Stimulated activated CD4-positive, alpha-beta T cell treated with anti-CD3 and anti-CD28 coated beads, Interleukin-1b, Interleukin-23, amount 100 ng/mL, for 4 hours (primary cell): ENCODE results near the gene KANK3.
"Not testable (repeated sequence)": the region's sequence is repeated elsewhere in the genome, so short reads cannot be mapped to it uniquely, and the experiment has no call there.

Source experiments
- DNase-seq, 2 donors: peaks; one replicate each; pipeline ENCODE4 v3.0.0-alpha.2; 2020; ENCODE audit warnings: low read depth in 2 of 2

KANK3 gene

DNA sequence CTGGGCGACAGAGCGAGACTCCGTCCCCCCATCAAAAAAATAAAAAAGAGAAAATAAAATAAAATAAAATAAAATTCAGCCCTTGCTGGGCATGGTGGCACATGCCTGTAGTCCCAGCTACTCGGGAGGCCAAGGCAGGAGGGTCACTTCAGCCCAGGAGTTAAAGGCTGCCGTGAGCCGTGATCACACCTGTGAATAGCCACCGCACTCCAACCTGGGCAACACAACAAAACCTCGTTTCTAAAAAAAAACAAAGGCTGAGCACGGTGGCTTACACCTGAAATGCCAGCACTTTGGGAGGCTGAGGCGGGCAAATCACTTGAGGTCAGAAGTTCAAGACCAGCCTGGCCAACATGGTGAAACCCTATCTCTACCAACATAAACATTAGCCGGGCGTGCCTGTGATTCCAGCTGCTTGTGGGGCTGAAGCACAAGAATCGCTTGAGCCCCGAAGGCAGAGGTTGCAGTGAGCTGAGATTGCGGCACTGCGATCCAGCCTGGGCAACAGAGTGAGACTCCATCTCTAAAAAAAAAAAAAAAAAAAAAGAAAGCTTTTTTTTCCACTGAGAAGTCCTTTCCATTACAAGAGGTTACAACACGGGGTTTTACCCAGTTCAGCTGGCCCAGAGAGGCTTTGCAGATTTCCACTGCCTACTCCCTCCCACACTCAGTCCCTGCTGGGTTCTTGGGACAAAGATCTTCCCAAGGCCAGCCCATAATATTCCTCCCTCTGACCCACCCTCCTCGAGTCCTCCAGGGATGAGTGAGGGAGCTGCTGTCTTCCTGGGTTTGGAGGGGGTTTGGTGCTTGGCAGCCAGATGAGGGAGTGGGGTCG, 27.3 kb upstream of the KANK3 start:
- DNase-seq: no peak

GRCh38 chr19:8367327-8368001, 24.4 kb upstream of the KANK3 start:
- DNase-seq: no peak

GRCh38 chr19:8366961-8367326, 23.9 kb upstream of the KANK3 start:
- no peak for DNase-seq

GRCh38 chr19:8366121-8366581, 23.1 kb upstream of the KANK3 start:
- no peak for DNase-seq

DNA sequence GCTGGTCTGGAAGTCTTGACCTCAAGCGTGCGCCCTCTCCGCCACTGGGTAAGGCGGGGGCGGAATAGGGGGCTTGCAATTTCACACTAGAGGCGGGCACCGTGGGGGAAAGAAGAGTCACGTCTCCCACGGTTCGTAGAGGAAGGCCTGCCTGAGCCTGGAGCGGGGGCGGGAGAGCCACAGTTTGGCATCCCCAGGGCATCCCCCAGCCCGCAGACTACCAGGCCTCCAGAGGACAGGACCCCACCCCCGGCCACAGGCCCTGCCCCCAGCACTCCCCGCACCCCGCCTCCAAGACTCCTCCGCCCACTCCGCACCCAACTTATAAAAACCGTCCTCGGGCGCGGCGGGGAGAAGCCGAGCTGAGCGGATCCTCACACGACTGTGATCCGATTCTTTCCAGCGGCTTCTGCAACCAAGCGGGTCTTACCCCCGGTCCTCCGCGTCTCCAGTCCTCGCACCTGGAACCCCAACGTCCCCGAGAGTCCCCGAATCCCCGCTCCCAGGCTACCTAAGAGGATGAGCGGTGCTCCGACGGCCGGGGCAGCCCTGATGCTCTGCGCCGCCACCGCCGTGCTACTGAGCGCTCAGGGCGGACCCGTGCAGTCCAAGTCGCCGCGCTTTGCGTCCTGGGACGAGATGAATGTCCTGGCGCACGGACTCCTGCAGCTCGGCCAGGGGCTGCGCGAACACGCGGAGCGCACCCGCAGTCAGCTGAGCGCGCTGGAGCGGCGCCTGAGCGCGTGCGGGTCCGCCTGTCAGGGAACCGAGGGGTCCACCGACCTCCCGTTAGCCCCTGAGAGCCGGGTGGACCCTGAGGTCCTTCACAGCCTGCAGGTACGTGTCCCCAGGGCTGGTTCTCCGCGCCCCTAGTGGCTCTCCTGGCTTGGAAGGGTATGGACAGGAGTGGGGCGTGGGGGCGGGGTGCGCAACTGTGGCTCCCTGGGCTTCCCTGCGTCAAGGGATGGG, 21.0 kb upstream of the KANK3 start, which contains the start of gene ANGPTL4:
Gene ANGPTL4, plus strand, starts transcription at position 353 of the 969 bp plus-strand sequence. Its CDS starts 167 bp downstream, at position 520.
- DNase-seq: peak; percentile 51 to 53

DNA sequence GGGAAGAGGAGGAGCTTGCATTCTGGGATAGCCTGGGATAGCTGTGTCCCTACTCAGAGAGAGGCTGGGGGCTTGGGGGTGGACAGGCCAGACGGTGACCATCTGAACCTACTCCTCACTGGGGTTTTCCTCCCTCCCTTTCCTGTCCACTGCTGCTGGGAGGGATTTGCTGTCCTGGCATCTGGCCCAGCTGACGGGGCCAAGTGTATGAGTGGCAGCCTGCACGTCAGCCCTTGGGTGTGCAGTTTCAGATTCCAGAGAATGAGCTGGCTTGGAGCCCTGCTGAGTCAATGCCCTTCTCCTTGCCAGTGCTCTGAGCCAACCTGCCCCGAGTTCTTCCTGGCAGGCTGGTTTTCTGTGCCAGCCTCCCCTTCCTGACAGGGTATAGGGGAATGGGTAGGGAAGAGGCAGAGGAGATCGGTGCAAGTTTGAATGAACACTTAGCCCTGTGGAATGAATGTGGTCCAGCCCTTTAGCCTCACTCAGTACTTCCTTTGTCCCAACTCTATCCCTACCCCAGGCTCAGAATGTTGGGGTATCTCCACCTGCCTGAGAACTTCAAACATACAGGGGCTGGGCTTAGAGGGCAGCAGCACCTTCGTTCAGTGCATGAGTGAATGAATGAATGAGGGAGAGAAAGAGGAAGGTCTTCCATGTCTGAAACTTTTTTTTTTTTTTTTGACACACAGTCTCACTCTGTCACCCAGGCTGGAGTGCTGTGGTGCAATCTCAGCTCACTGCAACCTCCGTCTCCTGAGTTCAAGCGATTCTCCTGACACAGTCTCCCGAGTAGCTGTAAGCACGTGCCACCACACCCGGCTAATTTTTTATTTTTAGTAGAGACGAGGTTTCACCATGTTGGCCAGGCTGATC, 19.1 kb upstream of the KANK3 start:
- DNase-seq: no peak

- DNase-seq: no peak
Measured at GRCh38 chr19:8360196-8360595, 17.1 kb upstream of the KANK3 start.

- no peak for DNase-seq
Measured at GRCh38 chr19:8358948-8359347, 15.9 kb upstream of the KANK3 start.

DNA sequence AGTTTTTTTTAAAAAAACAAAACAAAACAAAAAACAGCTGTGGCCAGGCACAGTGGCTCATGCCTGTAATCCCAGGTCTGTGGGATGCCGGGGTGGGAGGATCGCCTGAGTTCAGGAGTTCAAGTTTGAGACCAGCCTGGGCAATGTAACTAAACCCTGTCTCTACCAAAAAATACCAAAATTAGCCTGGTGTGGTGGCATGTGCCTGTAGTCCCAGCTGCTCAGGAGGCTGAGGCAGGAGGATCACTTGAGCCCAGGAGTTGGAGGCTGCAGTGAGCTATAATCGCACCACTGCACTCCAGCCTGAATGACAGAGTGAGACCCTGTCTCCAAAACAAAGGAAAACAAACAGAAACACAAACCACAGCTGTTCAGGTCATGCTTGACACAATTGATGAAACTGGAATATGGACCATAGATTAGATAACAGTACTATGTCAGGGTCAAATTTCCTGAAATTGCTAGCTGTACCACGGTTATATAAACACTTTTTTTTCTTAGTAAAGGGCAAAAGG, 14.0 kb upstream of the KANK3 start:
- no peak for DNase-seq

DNA sequence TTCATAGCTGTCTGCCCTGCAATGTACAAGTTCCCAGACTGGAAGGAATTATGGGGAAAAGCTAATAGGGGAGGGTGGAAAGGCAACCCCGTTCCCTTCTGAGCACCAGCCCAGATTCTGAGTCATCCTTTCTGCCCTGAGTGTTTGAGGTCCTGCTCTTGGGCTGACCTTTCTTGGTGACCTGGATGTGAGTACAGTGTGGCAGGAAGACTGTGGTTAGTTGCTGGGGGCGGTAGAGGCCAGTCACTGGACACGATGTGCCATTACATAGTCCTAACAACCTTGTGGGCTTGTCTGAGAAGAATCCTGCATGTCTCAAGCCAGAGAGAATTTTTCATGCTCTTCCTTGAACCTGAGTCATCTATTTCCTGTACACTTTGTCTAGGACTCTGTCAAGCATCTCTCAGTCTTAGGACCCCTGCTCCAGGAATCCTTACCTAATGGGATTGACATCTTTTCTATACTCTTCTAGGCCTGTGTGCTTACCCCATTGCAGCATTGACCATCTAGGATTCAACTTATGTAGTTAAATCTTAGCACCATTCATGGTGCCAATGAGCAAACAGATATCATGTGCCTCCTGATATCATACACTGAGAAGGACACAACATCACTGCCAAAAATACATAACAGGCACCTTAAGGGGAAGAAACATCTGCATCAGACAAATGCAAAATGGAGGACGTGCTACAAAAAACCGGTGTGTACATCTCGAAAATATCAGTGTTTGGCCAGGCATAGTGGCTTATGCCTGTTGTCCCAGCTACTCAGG, 12.8 kb upstream of the KANK3 start:
- DNase-seq: no peak

GRCh38 chr19:8352845-8353244, 9.8 kb upstream of the KANK3 start:
- not testable (repeated sequence) for DNase-seq

DNA sequence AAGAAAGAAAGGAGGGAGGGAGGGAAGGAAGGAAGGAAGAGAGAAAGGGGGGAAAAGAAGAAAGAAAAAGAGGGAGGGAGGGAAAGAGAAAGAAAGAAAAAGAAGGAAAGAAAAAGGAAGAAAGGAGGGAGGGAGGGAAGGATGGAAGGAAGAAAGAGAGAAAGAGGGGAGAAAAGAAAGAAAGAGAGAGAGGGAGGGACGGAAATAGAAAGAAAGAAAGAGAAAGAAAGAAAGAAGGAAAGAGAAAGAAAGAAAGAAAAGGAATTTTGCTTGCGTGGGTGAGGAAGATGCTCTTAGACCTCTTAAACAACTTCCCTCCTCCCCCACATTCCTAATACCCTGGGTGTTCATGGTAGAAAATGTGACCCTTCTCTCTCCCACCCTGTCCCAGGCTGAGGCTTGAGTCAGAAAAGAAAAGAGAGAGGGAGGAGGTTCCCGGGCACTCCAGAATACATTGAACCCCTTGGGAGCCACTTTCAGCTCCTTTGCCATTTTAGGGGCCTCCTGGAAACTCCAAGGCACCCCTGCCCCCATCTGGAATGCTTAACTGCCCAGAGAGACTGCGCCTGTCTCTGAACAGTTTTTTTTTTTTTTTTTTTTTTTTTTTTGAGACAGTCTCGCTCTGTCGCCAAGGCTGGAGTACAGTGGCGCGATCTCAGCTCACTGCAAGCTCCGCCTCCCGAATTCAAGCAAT, 9.2 kb upstream of the KANK3 start:
- no peak for DNase-seq

GRCh38 chr19:8349629-8350372, 6.7 kb upstream of the KANK3 start:
- DNase-seq: not testable (repeated sequence)

- DNase-seq: no peak
Measured at GRCh38 chr19:8343483-8343844, 402 bp upstream of the KANK3 start.

DNA sequence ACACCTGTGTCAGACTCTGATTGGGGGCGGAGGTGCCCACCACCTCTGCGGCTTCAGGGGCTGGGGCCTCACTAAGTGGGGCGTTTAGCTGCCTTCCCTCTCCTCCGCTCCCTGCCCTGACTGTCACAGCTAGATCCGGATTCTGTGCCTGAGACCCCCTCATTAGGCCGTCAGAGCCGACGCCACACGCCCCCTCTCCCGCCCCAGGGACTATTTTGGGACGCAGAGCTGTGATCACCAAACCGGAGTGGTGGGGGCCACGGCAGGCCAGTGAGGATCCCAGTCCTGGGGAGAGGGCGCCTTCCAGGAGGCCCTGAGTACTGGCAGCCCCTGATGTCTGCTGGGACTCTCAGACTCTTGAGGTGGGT, 762 bp downstream of the KANK3 start:
- no peak for DNase-seq

- not testable (repeated sequence) for DNase-seq
Measured at GRCh38 chr19:8341504-8341903, 1.6 kb downstream of the KANK3 start.

DNA sequence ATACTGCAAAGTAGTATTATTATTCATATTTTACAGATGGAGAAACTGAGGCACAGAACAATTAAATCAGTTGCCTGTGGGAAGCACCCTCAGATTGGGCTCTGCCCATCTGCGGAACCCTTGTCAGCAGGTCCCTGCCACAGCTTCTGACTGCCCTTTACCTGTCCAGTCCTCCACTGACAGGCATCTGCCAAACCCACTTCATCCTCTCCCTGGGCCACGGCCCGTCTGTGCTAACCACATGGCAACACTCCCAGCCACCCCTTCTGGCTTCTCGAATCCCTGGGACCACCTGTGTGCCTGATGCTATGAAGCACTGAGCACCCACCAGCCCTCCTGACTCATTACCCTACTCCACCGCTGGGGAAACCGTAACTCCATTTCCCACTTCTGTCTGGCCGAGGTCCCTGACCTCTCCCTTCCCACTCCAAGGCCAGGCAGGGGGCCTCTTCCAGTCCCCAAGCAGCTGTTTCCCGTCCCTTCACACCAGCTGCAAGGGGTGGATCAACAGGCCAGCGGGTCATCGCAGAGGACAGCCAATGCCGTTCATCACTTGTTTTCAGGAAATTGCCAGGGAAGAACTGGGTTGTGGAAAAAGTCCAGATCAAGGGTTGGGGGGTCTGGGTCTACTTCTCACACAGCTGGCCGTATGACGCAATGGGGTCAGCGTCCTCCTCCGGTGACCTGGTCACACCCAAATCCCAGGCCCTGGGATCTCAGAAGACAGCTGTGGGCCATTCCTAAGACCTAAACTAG, 2.5 kb downstream of the KANK3 start:
- no peak for DNase-seq

DNA sequence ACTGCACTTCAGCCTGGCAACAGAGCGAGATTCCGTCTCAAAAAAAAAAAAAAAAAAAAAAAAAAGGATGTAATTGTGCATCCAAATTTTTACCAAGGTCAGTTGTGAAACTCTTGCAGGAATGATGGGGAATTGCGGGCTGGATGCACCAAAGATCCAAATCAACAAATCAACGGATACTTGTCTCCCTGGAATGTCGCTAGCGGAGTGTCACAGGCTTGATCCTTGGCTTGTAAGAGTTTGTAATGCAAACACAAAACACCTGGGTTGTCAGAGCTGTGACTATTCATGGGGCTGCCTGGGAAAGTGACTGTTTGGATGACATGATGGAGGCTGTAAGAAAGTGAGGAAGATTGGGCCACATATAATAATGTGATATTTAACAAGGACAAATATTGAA, 4.2 kb downstream of the KANK3 start:
- DNase-seq: no peak
